GM18499 (cell line): ENCODE results near the gene PTPRCAP.
"Not testable (repeated sequence)": the region's sequence is repeated elsewhere in the genome, so short reads cannot be mapped to it uniquely, and the experiment has no call there.

Source experiments
- ATAC-seq: cut with Tn5 transposase; IDR thresholded peaks from one replicate; pipeline ENCODE4 v1.9.1; 2021; ENCODE audit warnings: moderate number of reproducible peaks; ENCODE audit not compliant: insufficient read depth, unreplicated experiment

The PTPRCAP gene

DNA sequence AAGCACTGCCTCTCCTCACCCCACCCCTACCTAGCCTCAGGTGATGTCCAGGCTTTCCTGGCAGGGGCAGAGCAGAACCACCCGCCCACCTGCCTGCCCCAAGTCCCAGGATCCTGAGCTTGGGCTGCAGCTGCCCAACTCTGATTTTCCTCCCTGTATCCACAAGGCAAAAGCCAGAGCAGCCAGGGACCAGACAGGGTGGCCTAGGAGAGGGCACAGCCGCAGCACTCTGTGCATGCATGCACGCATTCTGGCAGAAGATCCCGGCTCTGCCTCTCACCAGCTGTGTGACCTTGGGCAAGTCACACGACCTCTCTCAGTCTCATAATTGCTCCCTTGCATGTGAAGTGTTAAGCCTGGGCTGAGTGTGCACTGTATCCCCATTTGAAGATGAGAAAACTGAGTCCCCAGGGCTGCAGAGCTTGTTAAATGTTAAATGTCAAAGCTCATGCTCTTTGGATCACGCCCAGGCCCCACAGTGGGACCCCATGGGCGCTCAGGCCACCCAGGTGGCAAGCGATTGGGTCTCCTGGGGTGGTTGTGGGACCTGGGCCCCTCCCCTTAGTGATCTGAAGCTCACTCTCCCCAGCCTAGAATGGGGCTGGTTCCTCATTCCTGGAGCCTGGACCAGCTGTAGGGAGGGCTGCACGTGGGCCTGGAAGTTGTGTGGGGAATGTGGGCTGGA lies 24.8 kb downstream of the PTPRCAP start:
- no peak for ATAC-seq

DNA sequence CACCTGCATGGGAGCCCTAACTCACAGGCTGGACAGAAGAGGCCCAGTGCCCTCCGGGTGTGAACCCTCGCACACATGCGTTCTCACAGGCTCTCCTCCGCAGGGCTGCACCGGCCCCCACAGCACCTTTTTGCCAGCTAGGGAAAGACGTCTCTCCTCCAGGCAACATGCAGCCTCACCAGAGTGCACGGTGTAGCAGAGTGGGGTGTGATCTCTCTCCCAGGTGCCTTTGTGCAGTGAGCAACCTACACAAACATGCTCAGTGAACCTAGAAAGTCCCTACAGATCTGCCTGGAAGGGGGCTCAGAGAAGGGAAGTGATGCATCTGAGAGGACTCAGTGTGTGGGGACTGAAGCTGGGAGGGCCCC lies 25.7 kb downstream of the PTPRCAP start:
- no peak for ATAC-seq

DNA sequence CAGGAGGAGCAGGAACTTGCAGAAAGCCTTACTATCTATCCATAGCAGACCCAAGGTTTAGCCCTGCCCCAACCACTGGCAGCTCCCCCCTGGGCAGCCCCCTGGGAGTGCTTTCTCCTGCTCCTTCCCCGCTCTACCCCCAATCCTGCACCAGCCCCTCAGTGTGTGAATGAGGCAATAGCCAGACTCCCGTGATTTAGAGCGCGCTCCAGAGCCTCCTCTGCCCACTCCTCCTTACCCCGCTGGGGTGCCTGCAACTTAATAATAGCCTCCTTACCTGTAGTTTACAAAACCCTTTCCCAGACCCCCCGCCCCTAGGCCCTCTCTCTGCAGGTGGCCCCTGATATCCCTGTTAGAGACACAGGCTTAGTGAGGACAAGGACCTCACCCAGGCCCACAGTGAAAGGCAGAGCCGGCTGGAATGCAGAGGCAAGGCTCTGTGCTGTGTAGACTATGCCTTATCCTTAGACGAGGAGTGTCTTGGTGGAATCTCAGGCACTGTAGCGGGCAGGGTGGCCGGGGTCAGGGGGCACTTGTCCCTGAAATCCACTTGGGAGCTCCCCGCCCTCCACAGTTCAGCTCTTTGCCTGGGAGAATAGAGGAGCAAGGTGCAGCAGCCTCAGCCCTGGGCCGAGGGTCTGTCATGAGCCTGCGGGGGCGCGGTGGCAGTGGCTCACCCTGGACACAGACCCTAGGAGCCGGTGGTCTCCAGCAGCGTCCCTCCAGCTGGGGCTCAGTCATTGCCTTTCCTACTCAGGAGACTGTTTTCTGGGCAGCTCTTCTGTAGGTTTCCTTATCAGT lies 26.3 kb downstream of the PTPRCAP start:
- no peak for ATAC-seq

DNA sequence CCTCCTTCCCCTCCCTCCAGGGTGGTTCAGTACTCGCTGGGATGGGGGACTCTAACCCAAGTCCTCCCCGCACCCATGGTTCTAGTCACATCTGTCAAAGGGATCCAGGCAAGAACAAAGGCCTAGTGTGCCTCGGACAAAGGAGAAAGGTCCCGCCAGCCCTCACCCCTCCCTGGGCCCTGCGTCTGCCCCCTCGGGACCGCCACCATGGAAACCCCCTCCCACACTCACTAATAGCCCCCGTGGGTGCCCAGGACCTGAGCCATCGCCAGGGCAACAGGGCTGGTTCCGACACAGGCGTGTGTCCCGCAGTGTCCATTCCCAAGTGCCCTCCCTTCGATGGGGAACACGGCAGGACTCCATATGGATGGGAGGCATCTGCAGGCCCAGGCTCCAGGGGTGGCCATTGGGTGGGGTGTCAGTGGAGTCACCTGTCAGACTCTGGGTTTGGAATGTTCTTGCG lies 27.1 kb downstream of the PTPRCAP start:
- ATAC-seq, result no peak

DNA sequence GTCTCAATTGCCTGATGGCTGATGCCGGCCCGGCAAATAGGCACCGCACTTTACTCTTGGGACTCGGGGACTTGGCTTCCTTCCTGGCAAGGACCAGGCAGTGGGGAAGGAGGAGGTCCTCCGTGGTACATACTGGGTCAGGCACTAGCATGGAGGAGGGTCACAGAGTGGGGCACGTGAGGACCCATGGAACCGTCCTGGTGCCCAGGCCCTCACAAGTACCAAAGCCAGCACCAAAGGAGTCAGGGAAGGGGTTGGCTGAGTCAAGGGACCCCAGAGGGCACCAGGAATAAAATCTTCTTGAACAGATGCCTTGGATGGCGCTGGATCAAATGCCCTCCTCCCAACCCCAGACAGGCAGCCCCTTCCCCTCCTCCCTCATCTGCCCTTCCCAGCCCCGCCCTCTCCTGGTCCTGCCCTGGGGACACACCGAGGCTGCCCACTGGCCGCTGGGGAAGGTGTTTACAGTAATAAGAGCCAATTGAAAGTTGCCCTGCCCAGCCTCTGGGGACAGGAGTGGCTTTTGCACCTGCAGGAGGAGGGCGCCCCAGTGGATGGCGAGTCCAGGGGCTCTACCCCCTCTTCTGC lies 27.6 kb downstream of the PTPRCAP start:
- no peak for ATAC-seq

DNA sequence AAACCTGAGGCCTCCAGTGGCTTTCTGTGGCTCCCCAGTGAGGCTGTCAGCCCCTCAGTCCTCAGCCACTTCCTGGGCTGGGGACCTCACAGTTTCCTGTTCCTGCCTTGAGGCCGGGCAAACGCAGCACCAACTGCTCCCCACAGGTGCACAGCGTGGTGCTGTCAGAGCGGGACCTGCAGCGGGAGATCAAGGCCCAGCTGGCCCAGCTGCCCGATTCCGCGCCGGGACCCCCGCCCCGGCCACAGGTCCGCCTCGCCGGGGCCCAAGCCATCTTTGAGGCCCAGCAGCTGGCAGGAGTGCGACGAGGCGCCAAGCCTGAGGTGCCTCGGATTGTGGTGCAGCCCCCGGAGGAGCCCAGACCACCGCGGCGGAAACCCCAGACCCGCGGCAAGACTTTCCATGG lies 28.2 kb downstream of the PTPRCAP start:
- no peak for ATAC-seq

DNA sequence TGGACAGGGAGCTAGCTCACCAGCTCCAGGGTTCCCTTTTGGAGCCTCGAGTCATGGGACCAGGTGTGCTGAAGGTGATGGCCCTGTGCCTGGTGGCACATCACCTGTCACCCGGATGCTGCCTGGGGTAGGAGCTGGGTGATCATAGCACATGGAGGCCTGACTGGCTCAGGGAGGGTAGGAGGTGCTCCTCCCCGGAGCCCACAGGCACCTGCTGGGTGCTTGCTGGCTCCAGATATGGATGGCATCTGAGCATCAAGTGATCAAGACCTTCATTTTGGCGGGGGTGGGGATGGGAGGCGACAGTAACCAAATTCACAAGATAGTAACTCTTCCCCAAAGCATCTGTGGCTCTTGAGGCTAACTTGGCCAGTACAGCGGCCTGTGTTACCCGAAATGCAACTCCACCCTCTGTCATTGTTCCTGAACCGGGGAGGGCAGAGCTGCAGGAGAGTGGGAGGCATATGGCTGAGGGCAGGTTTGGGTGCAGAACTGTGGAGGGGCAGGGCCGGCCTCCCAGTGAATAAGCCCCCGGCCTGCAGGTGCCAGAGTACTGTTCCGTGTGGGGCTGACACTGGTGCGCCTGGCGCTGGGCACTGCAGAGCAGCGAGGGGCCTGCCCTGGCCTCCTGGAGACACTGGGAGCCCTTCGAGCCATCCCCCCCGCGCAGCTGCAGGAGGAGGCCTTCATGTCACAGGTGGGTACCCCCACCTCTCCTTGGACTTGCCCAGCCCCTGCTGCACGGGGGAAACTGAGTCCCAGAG lies 28.9 kb downstream of the PTPRCAP start:
- no peak for ATAC-seq

DNA sequence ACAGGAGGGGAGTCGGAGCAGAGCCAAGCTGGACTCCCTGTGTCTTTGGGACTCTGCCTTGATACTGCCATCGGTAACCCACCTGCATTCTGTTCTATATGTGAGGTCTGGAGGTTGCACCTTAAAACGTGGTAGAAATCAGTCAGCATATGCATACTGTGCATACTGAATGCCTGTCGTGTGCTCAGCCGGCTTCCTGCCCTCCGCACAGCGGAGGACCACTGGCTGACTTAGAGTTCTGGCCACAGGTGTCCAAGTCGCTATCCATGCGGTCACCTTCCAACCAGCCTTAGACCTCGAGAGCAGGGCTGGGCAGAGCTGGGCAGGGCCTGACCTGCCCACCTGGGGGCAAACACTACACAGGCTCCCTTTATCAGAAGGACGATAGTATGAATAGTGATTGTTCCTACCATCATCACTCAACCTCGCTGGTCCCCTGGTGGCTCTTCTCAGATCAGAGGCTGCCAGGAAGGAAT lies 29.8 kb downstream of the PTPRCAP start:
- ATAC-seq, result no peak

DNA sequence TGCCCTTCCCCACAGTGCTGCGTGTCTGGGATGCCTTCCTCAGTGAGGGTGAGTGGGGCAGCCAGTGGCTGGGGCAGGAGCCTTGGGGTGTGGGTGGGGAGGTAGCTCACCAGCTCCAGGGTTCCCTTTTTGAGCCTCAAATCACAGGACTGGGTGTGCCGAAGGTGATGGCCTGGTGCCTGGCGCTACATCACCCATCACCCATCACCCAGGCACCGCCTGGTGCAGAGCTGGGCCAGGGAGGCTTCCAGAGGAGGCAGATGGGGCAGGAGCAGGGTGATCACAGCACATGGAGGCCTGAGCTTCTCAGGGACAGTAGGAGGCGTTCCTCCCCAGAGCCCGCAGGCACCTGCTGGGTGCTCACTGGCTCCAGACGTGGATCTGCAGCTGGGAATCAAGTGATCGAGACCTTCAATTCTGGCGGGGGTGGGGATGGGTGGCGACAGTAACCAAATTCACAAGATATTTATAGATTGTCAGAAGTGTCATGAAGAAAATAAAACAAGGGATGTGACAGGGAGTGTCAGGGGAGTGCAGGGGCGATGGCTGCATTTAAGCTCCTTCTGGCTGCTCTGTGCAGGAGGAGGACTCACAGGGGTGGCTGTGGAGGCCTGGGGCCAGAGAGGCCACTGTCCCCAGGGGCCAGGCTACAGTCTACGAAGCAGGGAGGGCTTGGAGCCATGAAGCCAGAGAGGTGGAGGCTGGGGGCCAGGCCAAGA lies 30.4 kb downstream of the PTPRCAP start:
- no peak for ATAC-seq

DNA sequence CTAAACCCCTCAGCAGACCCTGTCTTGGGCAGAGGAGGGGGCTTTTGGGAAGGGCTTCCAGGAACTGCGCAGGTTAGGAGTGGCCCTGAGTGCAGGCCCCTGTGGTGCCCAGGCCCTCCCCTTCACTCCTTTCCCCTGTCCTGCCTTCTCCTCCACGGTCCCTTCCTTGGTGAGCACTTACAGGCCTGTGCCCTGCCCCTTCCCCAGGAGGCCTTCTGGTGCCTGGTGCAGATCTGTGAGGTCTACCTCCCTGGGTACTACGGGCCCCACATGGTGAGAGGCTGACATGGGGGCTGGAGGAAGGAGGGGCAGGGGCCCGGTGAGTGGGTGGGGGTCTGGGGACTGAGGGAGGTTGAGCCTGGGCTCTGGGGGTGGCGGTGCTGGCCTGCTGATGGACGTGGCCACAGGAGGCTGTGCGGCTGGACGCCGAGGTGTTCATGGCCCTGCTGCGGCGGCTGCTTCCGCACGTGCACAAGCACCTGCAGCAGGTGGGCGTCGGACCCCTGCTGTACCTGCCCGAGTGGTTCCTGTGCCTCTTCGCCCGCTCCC lies 31.0 kb downstream of the PTPRCAP start:
- ATAC-seq, result no peak

DNA sequence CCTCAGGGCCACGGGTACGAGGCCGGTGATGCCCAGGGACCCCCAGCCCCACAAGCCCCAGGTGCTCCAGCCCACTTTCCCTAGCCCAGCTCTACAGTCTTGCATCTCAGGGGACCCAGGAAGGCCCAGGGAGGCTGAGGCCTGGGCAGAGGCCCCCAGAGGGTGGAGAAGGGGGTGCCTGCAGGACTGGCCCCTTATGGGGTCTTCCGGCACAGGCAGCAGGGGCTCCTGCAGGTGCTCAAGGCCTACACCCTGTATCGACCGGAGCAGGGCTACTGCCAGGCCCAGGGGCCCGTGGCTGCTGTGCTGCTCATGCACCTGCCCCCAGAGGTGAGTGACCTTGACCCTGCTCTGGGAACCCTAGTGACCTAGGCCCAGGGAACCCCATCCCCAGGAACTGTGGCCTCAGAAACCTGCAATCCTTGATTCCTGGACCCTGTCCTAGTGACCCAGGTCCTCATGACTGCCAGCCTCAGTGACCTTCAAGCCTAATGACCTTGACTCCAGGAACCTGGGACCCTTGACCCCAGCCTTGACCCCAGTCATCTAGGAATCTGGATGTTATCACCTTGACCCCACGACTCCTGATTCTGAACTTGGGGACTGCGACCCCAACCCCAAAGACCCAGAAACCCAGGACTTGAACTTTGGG lies 31.7 kb downstream of the PTPRCAP start:
- ATAC-seq, result no peak

DNA sequence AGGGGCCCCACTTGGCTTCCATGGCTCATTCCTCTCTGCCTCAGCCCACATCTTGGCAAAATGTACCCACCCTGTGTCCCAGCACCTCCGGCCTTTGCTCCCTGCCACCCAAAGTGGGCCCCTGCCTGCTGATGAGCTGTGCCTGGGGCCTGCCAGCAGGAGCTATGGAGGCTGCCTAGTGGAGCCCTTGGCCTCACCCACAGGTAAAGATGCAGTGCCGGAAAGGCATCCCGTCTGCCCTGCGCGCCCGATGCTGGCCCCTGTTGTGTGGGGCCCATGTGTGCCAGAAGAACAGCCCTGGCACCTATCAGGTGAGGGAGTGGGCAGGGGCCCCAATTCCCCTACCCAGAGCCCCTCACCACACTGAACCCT lies 32.3 kb downstream of the PTPRCAP start:
- no peak for ATAC-seq

DNA sequence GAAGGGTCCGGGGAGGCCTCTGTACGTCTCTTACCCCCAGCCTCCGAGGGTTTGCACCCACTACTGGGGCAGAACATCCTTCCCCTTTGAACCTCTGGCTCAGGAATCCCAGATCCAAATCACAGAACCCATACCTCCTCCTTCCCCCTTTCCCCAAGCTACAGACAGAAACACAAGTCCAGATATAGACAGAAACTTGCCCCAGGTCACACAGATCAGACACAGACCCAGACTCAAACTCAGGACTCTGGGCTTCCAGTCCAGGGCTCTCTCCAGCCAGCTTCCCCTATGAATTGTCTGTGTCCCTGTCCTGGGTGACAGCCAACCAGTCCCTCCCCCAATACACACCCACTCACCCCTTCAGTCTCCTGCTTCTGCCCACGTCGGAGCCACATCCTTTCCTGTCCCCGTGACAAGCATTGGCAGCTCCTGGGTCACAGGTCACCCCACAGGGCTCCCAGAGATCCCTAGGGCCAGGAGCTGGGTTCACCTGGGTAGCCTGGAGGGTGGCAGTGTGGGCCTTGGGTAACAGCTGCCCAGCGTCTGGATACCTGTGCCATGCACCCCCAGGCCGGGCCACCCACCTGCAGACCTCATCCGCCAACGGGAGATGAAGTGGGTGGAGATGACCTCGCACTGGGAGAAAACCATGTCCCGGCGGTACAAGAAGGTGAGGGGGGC lies 32.8 kb downstream of the PTPRCAP start:
- no peak for ATAC-seq

DNA sequence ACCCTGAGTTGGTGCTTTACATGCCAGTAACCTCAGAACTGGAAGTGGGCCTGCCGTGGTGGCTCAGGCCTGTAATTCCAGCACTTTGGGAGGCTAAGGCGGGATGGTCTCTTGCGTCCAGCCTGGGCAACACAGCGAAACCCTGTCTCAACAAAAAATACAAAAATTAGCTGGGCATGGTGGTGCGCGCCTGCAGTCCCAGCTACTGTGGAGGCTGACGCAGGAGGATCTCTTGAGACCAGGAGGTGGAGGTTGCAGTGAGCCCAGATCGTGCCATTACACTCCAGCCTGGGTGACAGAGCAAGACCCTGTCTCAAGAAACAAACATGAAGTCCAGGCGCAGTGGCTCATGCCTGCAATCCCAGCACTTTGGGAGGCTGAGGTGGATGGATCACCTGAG lies 34.4 kb downstream of the PTPRCAP start:
- not testable (repeated sequence) for ATAC-seq

DNA sequence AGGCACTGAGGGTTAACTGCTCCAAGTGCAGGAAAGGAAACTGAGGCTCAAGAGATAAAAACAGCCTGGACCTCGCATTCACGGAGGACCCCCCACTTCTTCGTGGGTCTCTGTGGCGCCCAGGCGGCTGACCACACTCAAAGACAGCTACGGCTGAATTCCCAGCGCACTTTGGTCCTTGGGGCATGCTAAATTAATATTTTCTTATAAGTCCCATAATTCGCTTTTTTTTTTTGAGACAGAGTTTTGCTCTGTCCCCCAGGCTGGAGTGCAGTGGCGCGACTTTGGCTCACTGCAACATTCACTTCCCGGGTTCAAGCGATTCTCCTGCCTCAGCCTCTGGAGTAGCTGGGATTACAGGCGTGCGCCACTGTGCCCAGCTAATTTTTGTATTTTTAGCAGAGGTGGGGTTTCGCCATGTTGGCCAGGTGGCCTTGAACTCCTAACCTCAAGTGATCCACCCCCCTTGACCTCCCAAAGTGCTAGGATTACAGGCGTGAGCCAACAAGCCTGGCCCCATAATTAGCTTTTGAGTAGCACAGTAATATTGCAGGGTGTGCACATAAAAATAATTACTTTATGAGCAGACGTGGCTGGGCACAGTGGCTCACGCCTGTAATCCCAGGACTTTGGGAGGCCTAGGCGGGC lies 35.2 kb downstream of the PTPRCAP start:
- not testable (repeated sequence) for ATAC-seq

DNA sequence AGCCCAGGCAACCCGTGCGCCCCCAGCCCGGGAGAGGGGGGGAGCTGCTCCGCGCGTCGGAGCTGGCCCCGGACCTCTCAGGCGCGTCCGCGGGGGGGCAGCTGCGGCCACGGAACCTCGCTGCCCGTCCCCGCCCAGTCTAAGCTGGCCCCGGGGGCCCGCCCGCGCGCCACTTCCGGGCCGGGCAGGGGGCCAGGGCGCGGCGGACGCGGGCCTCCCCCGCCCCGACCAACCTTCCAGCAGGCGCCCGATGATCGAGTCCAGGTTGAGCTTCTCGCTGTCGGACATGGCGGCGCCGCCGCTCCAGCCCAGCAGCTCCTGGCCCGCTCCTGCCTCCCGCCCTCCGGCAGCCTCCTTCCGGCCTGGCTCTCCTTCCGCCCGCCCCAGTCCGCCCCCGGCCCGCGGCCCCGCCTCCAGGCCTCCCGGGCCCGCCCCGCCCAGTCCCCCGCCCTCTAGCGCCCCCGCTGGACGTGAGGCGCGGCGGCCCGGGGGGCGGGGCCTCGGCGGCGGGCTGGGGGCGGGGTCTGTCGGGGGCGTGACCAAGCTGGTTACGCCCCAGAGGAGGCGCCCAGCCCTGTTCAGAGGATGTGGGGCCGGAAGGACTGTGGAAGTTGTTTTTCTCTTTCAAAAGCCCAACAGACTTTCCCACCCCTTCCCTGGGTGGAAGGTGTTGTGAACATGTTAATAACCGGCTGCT lies 35.8 kb downstream of the PTPRCAP start, which contains the start of gene PPP1CA:
TSS of gene PPP1CA (minus strand) at position 364 of the 697 bp plus-strand sequence. CDS start at position 288, 76 bp downstream.
- ATAC-seq, result no peak

DNA sequence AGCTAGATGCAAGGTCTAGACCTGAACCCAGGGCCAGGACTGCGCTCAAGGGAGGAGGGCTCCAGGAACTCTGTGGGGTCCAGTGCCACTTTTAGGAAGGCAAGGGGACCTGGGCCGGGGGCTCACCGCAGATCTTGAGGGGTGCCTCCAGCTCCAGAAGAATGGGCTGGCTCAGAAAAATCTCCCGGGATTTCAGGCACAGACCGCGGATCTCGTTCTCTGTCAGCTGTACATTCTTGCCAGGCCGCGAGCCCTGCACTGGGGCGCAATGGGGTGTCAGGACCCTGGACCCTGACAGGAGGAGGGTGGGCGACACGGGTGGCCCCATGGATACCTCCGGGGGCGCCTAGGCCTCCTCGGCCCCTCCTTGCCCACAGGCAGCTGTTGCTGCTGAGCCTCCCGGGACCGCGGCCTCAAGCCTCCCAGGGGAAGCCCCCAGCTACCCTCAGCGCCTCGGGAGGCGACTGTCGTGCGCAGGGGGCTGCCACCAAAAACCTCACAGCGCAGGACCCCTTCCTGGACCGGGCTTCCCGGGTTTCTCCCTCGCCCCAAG lies 36.5 kb downstream of the PTPRCAP start:
- ATAC-seq, result no peak
